ENCODE results near the gene NAALADL1.

The NAALADL1 gene

DNA sequence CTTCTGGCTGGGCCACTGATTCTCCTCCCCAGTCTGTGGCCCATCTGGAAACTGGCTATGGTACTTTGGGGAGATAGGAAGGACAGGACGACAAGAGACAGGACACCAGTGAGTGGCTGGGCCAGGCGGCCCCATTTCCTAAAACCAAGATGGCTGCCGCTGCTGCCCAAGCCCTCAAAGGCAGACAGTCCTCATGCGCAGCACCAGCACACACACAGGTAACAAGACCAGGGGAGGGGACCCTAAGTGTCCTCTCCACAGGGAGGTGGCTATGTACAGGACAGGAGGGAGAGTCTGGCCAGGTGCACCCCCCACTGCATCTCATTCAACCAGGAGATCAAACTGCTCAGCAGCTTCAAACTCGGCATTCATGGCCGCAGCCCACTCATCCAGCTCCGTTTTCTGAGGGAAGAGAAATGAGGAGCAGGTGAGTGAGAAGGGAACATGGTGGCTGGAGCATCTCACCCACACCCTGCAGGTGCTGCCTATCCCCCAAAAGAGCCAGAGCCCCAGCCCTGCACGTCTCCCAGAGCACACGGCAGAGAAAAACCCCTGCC lies 20.5 kb upstream of the NAALADL1 start:
- no peak for DNase-seq

DNA sequence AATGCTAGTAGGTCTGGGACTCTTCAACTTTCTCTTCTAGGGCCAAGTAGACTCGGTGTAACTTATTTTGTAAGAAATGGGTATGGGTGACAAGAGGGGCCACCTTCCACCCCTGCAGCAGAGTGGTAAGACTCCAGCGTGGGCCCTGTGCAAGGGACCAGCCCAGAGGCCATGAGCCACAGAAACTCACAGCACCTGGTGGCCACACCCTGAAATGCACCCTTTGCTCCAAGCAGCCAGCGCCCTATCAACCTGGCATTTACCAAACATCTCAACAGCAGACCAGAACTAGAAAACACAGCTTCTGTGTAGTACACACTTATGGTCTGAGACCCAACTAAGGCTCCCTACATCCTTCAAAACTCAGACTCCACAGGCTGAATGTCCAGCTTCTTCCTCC lies 19.8 kb upstream of the NAALADL1 start:
- peak; percentile 3 for DNase-seq

DNA sequence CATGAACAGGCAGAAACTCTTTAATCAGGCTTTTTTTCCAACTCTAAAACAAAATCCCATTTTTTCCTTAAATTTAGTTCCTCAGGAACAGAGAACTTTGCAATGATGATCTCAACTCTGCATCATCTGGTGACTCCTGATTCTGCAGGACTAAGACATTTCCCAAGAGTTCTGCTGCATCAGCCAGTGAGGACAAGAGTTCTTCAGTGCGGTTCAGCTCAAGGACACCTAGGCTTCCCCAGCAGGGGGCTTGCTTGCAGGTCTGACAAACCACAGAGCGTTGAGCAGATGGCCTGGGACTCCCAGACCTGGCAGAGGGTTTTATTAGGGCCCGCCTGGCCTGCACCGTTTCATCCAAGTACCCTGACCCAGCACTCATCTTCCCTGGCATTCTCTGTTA lies 19.1 kb upstream of the NAALADL1 start:
- DNase-seq, result no peak

DNA sequence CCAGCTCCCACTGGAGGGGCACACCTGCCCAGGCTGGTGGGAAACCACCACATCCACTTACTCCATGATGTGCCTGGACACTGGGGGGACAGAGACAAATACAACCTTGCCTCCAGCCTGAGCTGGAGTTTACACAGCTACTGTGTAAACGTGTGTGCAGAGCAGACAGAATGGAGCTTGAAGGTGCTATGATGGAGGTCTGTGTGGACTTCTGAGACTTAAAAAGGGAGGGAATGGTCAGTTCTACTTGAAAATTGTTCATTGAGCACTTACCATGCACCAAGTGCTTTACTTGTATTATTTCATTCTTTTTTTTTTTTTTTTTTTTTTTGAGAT lies 14.2 kb upstream of the NAALADL1 start:
- DNase-seq, result no peak

DNA sequence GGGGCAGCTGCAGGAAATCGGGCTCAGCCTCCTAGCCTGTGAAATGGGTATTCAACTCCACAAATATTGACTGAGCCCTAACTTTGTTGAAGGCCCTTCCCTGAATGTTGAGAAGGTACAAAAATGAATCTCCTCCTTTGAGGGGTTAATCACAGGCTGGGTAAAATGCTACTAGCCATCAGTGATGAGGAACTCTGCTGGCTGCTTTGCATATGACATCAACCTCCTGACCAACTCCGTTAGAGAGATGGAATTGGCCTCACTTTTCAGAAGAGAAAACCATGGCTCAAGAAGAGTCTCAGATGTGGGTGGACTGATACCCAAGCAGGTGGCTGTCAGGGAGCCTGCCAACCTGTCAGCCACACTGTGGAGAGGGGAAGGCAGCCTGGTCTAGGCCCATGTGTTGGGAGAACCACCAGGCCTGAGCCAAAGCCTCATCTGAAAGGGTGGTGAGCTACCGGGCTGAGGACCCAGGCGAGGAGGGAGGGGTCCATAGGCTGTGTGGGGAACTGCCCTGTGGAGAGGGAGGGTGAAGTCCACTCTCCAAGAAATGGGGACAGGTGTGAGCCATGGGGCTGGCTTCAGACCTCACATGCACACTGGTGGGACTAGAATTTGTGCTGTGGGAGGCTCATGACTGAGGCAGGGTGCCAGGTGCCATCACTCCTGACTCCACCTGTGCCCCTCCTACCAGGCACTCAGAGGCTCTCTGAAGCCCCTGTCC lies 13.7 kb upstream of the NAALADL1 start:
- DNase-seq, result no peak

DNA sequence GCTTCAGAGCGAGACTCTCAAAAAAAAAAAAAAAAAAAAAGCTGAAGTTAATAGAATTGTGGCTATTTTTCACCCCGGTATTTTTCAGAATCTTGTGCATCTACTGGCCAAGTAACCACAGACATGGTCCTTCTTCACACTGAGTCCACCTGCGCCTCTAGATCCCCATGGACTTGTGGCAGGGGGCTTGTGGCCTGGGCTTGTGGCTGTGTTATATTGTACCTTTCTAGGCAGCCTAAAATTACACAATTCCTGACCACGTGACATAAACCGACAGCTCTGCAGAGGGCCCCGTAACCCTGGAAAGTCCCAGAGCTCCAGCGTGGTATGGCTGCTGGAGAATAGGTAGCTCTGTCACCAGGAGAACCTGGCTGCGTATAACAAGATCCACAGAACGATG lies 10.9 kb upstream of the NAALADL1 start:
- no peak for DNase-seq

DNA sequence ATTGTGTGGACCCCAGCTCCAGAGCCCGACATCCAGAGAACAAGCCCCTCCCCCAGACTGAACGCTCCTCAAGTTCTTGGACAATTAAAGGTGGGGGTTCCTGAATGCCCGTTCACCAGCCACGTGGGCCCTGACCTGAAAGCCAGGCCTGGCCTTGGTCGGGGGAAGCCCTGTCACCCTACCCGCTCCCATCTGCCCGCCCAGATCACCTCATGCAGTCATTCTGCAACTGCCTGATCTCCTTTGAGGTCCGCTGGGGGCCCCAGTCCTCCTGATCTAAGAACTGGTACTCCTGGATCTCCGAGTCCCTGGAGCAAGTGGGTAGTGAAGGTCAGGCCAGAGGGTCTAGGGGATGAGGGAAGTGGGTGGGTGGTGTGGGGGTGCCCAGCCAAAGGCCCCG lies 9.1 kb upstream of the NAALADL1 start:
- no peak for DNase-seq

DNA sequence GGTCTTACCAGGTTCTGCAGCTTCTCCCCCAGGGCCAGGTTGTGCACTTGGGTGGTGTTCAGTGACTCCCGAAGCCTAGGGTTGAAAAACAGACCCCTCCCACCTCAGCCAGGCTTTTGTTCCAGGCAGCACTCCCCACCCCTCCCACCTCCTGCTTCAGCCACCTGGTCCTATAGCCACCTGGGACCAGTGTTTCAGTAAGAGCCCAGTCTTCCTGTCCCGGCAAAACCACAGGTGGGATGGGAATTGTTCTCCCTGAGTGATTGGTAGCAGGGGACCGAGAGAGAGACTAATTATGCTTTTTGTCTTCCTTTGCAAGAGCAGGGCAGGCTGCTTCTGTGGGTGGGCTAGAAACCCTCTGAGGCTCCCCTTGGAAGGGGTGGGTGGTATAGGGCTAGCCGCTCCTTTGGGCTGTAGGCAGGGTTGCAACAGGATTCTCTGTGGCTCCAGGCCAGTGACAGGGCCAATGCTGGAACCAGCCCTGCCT lies 8.5 kb upstream of the NAALADL1 start:
- DNase-seq, result no peak

DNA sequence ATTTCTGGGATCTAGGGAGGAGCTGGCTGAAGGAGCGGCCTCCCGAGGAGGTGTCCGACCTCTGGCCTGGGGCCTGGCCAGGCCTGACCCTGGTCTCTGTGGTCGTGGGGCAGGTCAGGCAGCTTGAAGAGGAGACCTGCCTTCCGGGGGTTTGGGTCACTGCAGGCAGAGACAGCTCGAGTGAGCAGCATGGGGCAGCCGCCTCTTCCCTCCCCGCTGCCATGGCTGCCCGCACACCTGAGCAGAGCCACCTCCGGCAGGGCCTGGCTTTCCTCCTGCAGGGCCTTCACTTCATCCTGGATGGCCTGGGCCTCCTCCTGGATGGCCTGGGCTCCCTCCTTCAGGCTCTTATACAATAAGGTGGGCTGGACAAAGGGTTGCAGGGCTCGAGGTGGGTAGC lies 8.0 kb upstream of the NAALADL1 start:
- DNase-seq, result no peak

DNA sequence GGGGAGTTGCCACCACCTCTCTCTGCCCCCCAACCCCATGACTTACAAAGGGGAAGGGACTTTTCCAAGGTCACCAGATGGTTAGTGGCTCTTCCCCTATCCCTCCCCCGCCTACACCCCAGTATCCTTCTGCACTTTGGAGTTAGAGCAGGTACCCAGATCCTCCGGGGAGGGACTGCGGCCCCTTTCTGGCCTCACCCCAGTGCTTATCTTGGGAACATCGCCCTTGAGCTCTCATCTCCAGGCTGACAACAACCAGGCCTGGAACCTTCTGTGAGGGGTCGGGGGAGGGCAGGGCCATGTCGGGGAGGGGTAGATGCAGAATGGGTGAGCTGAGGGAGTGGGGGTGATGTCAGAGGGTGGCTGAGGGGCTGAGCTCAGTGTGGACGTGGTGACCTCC lies 7.5 kb upstream of the NAALADL1 start:
- no peak for DNase-seq

DNA sequence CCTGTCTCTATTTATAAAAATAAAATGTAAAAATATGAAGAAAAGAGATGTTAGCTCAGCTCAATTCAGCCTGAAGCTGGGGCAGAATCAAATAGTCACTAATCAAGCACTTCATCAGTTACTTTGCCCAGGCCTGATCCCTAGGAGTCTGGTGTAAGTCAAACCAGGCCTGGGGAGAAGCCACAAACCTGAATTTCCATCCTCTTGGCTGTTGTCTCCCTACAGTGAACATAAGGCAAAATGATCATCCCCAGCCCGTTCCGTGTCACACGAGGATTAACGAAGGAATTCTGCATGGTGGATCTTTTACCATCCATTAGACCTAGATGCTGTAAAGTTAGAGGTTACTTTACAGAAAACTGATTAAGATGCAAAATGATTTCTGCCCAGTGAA lies 6.5 kb upstream of the NAALADL1 start:
- no peak for DNase-seq

DNA sequence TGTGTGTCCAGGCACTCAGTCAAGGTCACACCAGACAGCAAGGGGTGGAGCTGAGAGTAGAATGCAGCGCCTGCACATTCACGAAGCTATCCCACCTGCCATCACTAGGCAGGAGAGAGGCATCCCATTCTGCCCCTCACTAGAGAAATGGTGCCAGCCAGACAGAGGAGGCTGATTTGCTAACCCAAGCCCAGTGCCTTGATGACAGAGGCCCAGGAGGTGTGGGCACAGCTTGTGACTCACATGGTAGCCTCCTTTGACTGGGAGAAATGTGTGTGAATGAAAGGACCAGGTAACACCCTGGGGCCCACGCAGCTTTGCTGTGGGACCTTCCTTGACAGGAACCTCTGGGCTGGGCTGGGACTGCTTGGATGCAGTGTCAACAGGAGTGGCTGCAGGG lies 5.2 kb upstream of the NAALADL1 start:
- DNase-seq, result no peak

DNA sequence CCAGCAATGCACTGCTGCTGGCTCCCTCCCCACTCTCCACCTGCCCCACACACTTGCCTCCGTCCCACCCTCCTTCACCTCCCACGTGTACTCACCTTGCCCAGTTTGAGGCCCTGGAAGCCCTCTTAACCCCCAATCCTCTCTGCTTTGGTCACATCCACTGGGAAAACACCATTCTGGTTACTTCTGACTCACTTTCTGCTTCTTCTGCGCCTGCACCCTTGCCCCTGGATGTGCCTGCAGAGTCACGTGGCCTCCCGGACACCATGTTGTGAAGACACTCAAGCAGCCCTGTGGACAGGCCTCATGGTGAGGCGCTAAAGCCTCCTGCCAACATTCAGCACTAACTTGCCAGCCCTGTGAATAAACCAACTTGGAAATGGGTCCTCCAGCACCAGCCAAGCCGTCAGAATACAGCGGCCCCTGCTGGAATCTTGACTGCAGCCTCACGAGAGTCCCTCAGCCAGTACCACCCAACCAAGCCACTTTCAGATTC lies 2.6 kb upstream of the NAALADL1 start:
- no peak for DNase-seq

DNA sequence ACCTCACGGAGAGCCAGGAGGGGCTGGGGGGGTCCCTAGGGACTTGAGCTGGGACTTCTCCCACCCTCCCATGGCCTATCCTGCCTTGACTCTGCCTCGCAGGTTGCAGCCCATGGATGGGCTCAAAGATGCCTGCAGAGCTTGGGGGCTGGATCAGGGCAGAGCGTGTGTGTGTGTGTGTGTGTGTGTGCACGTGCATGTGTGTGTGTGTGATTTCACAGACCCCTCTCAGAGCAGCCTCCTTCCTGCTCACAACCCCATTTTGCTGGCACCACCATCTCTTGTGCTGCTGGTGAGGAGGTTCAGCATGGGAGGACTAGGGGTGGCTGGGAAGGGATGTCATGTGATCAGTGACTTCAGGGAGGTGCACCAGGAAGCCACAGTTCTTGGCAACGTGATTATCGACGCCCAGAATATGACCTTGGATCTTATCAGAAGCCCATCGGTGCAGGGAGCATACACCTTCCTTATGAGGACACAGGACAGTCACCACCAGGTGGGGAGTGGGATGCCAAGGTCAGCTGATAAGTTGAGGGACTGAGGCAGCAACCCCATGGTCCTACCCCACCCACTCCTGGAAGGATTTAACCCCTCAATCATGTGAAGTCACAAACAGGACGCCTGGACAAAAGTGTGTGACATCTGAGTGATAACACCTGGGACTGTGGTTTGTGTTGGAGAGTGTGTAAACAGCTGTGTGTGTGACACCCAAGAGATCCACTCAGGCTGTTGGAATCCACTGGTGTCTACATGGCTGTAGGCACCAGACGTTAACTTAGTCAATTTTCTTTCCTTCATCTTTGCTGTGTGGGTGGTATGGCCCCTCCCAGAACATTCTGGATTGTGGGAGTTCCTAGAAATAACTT lies 1.8 kb upstream of the NAALADL1 start:
- no peak for DNase-seq

DNA sequence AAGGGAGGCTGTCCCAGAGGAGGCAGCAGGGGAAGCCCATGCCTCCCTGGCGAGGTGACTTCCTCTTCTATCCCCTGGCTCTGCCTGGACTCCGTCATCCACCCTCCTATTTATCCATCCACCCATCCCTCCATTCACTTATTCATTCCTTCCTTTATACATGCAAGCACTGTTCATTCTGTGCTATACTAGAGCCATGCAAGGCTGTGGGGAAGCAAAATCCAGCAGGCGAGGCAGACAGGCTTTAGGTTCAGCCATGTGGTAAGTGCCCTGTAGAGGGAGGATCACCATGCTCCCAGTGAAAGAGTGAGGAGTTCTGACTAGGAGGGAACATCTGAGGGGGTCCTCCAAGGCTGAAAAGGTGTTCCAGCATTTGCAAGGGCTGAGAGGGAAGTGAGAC lies 1.2 kb upstream of the NAALADL1 start:
- no peak for DNase-seq

DNA sequence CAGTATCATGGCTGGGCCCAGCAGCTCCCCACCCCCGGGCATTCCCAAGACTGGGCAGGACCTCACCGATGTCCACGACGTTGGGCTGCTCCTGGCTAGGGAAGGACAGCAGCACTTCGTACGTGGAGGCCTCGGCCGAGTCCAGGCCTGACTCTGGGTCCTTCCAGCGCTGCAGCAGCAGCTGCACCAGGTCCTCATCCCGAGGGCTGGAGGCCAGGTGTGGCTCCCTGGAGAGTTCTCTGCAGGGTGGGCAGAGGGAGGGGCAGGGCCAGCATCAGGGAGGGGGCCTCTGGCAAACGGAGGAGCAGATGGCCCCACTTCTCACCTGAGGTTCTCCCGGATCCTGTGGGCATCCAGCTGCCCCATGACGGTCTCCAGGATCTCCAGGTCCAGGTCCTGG lies 341 bp downstream of the NAALADL1 start:
- DNase-seq, result no peak

DNA sequence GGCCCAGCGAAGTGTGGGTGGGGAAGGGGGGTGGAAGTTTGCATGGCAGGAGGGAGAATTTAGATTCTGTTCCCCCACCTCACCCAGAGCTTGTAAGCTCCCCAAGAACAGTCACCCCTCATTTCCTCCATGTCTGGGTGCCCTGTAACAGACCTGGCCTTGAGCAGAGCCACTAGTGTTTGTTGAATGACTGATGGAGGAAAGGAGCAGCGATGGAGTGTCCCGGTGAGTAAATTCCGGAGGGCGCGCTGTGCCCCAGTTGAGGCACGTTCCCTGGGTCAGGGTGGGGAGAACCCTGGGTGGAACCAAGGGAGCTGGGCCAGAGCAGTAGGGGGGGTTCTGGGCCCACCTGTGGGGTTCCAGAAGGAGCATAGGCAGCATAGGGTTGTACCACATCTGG lies 827 bp downstream of the NAALADL1 start:
- no peak for DNase-seq

DNA sequence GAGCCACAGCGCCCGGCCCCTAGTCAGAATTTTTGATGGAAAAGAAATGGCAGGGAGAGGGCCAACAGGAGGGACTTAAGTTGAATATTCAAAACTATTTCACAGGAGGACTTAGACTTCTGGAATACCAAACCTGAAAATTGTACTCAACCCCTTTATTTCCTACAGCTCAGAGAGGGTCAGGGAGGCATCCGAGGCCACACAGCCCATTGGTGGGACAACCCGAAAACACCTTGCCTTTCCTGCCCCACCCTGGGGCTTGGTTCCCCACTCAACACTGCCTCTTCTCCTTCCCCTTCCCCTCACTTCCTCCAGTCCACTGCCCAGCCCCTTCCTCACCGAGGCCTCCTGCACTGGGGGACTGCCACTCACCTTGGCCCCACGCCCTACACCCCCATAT lies 1.4 kb downstream of the NAALADL1 start:
- no peak for DNase-seq

DNA sequence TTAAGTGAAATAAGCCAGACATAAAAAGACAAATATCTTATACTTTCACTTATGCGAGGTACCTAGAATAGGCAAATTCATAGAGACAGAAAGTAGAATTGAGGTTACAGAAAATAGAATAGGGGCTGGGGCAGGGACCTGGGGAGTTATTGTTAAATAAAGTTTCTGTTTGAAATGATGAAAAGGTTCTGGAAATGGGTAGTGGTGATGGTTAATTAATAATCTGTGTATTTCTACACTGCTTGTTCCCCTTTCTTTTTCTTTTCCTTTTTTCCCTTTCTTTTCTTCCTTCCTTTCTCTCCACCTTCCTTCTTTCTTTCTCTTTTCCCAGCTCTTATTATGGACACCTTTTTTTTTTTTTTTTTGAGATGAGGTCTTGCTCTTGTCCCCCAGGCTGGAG lies 2.8 kb downstream of the NAALADL1 start:
- DNase-seq, result no peak

DNA sequence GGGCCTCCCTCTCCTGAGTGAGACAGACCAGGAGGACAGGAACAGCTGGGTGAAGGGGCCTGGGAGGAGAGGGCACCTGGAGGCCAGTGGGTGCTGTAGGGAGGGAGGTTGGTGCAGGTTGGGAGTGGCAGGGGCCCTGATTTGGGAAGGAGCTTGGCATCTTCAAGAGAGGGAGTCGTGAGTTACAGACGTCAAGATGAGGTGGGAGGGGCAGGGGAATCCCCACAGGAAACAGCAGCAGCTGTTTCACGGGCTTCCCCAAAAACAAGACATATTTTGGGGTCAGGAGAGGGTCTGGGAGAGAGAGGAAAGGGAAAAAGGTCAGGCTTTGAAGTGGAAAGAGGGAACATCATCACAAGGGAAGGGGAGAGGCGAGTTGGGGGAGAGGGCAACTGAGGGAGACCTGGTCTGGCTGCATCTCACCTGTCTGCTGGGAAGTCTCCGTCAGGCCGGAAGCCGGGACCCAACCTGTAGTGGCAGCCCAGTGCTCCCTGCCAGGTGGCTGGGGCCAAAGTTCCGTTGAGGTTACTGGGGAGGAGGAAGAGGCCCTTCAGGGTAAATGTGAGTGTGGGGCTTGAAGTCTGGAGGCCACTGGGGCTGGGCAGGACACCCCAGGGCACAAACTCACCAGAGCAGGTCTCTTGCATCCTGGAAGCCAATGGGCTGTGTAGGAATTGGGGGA lies 4.4 kb downstream of the NAALADL1 start:
- DNase-seq, result no peak

DNA sequence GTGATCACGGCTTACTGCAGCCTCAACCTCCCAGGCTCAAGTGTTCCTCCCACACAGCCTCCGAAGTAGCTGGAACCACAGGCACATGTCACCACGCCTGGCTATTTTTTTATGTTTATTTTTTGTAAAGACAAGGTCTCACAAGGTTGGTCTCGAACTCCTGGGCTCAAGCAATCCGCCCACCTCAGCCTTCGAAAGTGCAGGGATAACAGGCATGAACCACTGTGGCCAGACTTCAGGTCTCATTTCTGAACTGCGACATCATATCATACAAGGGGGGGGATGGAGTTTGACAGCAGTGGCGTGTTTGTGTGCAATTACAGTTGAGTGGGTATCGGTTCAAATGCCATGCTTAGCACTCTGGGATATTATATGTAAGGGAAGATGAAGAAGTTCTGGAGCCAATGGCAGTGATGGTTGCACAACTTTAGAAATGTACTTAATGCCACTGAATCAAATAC lies 6.9 kb downstream of the NAALADL1 start:
- DNase-seq, result no peak

DNA sequence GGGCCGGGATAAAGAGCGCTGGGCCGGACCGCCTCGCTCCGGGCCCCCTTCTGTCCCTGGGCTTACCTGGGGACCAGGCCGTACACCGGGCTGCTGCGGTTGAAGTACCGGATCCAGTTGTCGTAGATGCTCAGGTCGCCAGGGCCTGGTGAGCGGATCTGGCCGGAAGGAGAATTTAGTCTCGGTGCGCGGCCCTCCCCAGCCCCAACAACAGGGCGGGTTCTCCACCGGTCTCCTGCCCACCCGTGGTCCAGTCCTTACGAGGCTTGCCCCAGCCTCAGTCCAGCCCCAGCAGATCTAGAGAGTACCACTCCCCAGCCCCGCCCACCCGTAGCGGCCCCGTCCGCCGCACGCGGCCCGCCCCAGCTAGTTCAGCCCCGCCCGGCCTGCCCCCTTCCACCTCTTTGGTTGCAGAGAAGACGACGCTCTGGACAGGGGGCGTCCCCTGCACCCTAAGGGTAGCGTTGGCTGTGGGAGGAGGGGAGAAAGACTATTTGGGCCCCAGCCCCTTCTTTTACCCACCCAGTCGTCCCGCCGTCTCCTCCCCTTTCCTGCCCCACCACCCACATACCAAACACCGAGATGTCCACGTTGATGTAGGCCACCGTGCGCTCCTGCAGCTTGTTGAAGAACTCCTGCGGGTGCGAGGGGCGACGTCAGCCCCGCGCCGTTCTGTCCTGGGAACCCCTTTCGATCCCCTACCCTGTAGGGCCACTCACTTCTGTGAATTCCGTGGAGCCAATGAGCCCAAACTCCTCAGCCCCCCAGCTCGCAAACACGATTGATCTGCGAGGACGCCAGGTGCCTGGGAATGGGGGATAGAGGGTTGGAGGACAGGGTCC lies 10.6 kb downstream of the NAALADL1 start:
- DNase-seq, result no peak

All from NCI-H1105 treated with DMSO at 0.1 percent for 48 hours (cell line).